Measurements from ENCODE around the gene PASK.
"Not testable (repeated sequence)": the region's sequence is repeated elsewhere in the genome, so short reads cannot be mapped to it uniquely, and the experiment has no call there.

PASK gene

GRCh38 chr2:241102239-241102803, 47.0 kb downstream of the PASK start, which contains the start of gene MTERF4:
Gene MTERF4, minus strand, starts transcription at chr2:241102287. Its CDS starts 14 bp downstream, at chr2:241102273.
- DNase-seq = peak; percentile 61

GRCh38 chr2:241099246-241099645, 50.0 kb downstream of the PASK start:
- no peak for DNase-seq

- no peak for DNase-seq
These were observed 52.3 kb downstream of the PASK start for GRCh38 chr2:241096979-241097378.

GRCh38 chr2:241095594-241096290, 53.5 kb downstream of the PASK start:
- no peak for DNase-seq

- DNase-seq = no peak
These were observed 54.3 kb downstream of the PASK start for GRCh38 chr2:241094924-241095420.

GRCh38 chr2:241094172-241094571, 55.1 kb downstream of the PASK start:
- DNase-seq = no peak

- not testable (repeated sequence) for DNase-seq
These were observed 56.0 kb downstream of the PASK start for GRCh38 chr2:241093133-241093781.

- DNase-seq = no peak
These were observed 56.6 kb downstream of the PASK start for GRCh38 chr2:241092677-241093076.

- DNase-seq = no peak
These were observed 57.4 kb downstream of the PASK start for GRCh38 chr2:241091734-241092445.

GRCh38 chr2:241091201-241091600, 58.1 kb downstream of the PASK start:
- DNase-seq = no peak

GRCh38 chr2:241088791-241089732, 60.2 kb downstream of the PASK start:
- DNase-seq = no peak

- DNase-seq = no peak
These were observed 60.9 kb downstream of the PASK start for GRCh38 chr2:241088376-241088775.

GRCh38 chr2:241087420-241088268, 61.6 kb downstream of the PASK start:
- DNase-seq = no peak

GRCh38 chr2:241084856-241085444, 64.3 kb downstream of the PASK start:
- no peak for DNase-seq

- DNase-seq = no peak
These were observed 66.2 kb downstream of the PASK start for GRCh38 chr2:241083091-241083415.

GRCh38 chr2:241082341-241083090, 66.8 kb downstream of the PASK start:
- no peak for DNase-seq

GRCh38 chr2:241081643-241082340, 67.5 kb downstream of the PASK start:
- DNase-seq = no peak

GRCh38 chr2:241081190-241081642, 68.1 kb downstream of the PASK start:
- DNase-seq = no peak

GRCh38 chr2:241080405-241081189, 68.7 kb downstream of the PASK start:
- no peak for DNase-seq
